GM21717 (cell line): ENCODE measurements around the gene PPIF.

ENCODE experiments used
- ATAC-seq: cut with Tn5 transposase; IDR thresholded peaks from one replicate; pipeline ENCODE4 v1.9.1; 2021; ENCODE audit warnings: mild to moderate bottlenecking, moderate library complexity; ENCODE audit not compliant: unreplicated experiment

The PPIF gene

GRCh38 chr10:79367426-79368189, 20.3 kb downstream of the PPIF start:
- ATAC-seq, result no peak

GRCh38 chr10:79372871-79373270, 25.6 kb downstream of the PPIF start:
- ATAC-seq, result no peak

DNA sequence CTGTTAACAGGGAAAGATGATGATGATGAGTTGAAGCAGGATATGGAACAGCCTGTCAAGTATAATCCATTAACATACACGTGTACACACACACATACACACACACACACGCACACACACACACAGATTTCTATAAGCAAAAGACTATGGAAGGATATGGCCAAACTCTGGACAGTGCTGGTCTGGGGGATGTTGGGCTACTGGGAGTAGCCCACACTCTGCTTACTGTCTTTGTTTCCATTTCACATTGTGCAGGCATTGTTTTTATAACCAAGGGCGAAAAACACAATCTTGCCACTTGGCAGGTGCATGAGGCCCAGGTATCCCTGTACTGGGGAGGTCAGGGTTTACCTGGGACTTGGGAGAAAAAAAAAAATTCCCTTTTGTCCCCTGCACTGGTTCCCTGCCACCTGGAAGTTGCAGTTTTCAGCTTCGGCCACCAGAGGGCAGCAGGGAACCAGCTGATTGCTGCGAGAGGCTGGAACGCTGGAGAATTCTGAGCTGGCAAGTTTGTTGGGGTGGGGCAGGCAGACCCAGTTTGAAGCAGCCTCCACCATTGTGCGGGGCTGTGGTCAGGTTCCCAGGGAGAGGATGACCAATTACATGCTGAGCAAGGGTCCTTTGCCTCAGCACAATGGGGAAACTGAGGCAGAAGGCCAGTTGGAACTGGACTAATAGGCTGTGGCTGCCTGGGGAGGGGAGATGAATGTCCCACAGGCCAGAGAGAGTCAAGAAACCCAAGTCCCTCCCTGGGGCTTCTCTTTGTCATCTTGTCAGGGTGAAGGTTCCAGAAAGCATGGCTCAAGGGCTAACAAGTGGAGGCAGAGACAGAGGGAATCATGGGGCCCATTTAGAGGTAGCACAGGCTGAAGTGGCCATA, 27.3 kb downstream of the PPIF start:
- no peak for ATAC-seq

DNA sequence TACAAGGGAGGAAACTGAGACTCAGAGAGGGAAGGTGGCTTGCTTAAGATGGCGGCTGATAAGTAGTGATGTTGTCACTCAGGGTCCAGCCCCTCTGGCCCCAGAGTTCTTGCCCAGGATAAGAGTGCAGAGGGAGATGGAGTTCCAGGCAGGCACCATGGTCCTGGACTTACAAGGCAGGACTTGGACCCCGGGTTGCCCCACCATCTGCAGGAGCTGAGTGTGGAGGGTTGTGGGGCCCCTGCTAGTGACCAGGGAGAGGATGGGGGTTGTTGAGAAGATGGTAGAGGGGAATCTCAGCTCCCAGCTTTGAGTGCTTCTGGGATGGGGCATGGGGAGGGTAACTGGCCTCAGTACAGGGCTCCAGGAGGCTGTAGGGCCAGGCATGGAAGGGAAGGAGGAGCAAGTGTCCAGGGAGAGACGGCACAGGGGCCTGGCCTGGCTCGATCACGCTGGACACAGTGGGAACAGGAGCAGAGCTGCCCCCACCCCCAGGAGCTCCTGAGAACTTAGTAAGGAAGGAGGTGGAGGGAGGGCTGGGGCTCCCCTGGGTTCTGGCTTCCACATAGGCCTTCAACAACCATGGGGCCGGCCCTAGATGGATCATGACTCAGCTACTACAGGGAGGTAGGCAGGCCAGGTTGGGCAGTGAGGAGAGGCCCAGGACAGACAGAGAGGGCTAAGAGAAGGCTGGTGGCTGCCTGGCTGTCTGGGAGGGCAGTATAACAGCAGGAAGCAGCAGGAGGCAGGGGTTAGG, 28.2 kb downstream of the PPIF start:
- no peak for ATAC-seq

GRCh38 chr10:79376078-79376628, 28.9 kb downstream of the PPIF start:
- ATAC-seq, result no peak

GRCh38 chr10:79376751-79377556, 29.7 kb downstream of the PPIF start:
- ATAC-seq, result no peak

- no peak for ATAC-seq
Measured at GRCh38 chr10:79377557-79378382, 30.5 kb downstream of the PPIF start.

GRCh38 chr10:79378383-79378646, 31.0 kb downstream of the PPIF start:
- ATAC-seq, result no peak

DNA sequence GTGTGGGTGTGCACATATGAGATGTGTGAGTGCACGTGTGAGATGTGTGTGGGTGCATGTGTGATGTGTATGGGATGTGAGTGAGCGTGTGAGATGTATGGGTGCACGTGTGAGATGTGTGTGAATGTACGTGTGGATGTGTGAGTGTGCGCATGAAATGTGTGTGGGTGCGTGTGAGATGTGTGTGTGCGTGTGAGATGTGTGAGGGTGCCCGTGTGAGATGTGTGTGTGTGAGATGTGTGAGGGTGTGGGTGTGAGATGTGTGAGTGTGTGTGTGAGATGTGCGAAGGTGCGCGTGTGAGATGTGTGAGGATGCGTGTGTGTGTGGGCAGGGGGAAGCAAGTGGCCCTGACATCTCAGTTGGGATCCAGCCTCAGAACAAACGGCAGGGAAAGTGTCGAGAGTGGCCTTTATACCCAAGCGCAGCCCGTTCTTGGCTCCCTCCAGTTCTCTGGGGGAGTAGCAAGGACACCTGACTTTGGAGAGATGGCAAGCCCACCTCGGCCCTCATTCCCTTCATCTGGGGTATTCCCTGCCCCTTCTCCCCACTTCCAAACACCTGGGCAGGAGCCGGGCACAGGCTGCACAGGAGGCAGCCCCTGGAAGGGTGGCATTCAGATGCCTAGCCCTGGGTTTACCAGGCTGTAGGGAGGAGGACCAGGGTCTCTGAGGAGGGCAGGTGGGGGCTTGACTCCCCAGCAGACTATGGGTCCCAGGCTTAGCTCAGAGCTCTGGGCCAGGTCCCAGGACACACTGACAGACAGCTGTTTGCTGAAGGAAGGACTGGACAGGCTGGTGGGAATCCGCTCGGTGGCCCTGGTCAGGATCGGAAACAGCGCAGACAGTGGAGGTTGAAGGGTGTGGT, 31.6 kb downstream of the PPIF start:
- ATAC-seq, result no peak

DNA sequence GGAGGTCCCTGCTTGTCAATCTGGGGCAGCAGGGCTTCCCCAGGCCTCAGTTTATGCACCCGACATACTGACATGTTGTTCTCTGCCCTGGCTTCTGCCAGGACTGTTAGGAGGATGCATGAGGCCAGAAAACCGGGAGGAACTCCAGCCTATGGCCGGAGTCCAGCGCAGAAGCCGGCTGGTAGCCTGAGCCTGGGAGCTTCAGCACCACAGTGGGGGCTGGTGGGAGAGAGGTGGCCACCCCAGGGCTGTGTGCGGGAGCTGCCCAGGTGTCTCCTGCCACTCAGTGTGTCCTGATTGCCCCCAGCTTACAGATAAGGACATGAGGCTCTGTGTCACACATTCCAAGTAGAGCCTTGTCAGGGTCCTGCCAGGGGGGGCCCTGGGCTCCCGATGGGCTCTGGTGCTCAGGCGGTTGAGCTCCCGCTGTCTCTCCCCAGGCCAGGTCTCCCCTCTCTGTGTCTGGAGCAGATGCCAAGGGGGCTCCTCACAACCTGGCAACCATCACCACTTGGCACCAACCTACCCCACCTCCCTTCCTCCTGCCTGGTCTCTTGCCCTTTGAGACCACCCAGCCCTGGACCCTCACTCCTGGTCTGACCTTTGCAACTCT, 32.3 kb downstream of the PPIF start:
- no peak for ATAC-seq

DNA sequence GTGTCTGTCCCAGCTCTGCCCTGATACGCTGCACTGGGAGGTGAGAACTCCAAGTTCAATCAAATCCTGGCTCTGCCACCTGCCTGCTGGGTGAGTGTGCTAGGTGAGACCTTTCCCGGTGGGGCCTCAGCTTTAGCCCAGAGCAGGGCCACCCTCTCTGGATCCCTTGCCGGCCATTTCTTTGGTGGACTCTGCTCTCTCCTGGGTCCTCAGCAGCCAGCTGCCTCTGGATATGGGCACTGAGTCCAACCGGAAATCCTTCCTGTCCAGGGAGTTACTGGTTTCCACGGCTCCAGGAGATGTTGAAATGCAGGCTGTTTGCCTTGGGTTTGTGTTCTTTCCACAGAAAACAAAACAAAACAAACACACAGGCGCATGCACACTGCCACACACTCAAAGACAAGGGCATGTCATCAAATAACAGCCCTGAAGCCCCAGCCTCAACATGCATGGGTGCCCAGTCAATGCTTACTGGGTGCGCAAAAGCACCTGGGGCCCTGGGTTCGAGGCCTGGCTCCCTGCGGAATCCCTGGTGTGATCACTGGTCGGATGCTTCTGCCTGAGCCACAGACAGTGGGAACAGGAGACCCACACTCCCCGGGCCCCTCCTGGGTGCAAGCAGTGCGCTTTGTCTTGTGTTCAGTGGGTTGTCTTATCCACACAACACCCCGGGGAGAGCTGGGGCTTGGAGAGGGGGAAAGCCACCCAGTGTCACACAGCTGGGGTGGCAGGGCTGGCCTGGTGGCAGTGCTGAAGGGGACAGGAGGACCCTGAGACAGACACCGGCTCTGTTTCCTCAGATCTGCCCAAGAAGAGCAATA, 33.1 kb downstream of the PPIF start:
- ATAC-seq, result no peak

- no peak for ATAC-seq
Measured at GRCh38 chr10:79380946-79381721, 33.9 kb downstream of the PPIF start.

- no peak for ATAC-seq
Measured at GRCh38 chr10:79381804-79382221, 34.5 kb downstream of the PPIF start.

- no peak for ATAC-seq
Measured at GRCh38 chr10:79382491-79382941, 35.2 kb downstream of the PPIF start.

GRCh38 chr10:79383974-79384606, 36.8 kb downstream of the PPIF start:
- ATAC-seq, result no peak

- no peak for ATAC-seq
Measured at GRCh38 chr10:79384773-79385391, 37.6 kb downstream of the PPIF start.
